HG02763 (cell line): ENCODE results near the gene NIPAL3.
A peak's percentile ranks its signal among the peaks of the same experiment; 100 is the strongest.

ENCODE experiments used
- ATAC-seq: cut with Tn5 transposase; IDR thresholded peaks from one replicate; pipeline ENCODE4 v1.9.1; 2021; ENCODE audit warnings: mild to moderate bottlenecking, moderate library complexity; ENCODE audit not compliant: unreplicated experiment

NIPAL3 gene

GRCh38 chr1:24390924-24391782, 24.4 kb upstream of the NIPAL3 start:
- ATAC-seq, result peak; percentile 50

- peak; percentile 66 for ATAC-seq
Observed at GRCh38 chr1:24391882-24392603, 23.6 kb upstream of the NIPAL3 start.

DNA sequence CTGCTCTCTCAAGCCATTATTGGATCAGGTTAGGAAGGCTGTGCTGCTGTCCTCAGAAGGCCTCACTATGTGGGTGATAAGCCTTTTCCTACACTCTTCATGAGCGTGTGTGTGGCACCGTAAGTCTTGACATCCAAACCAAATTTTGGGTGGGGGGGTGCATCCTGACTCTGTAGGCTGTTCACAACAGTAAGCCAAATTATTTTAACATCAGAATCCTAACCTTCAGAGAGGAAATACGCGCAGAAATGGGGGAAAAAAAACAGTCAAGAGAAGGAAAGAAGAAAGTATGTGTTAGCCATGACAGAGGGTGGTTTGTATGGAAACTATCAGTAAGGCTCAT, 23.0 kb upstream of the NIPAL3 start:
- ATAC-seq, result no peak

GRCh38 chr1:24392982-24393650, 22.5 kb upstream of the NIPAL3 start:
- ATAC-seq, result no peak

- ATAC-seq, result no peak
Observed at GRCh38 chr1:24393892-24394291, 21.7 kb upstream of the NIPAL3 start.

DNA sequence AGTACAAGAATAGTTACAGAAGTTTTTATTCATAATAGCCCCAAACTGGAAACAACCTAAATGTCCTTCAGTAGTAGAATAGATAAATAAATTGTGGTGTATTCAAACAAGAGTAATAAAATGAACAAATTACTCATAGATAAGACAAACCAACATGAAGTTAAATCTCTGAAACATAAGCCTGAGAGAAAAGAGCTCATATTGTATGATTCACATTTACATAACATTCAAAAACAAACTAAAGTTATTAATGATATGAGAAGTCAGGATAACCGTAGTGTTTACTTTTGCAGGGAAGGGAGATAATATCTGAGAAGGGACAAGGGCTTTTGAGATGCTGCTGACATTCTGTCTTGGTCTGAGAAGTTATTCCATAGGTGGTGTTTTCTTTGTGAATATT, 15.5 kb upstream of the NIPAL3 start:
- ATAC-seq, result no peak

GRCh38 chr1:24403806-24404205, 11.8 kb upstream of the NIPAL3 start:
- no peak for ATAC-seq

- no peak for ATAC-seq
Observed at GRCh38 chr1:24406788-24407187, 8.8 kb upstream of the NIPAL3 start.

GRCh38 chr1:24409535-24409934, 6.1 kb upstream of the NIPAL3 start:
- ATAC-seq, result no peak

- ATAC-seq, result no peak
Observed at GRCh38 chr1:24410750-24411149, 4.9 kb upstream of the NIPAL3 start.

GRCh38 chr1:24411963-24412362, 3.6 kb upstream of the NIPAL3 start:
- ATAC-seq, result no peak

DNA sequence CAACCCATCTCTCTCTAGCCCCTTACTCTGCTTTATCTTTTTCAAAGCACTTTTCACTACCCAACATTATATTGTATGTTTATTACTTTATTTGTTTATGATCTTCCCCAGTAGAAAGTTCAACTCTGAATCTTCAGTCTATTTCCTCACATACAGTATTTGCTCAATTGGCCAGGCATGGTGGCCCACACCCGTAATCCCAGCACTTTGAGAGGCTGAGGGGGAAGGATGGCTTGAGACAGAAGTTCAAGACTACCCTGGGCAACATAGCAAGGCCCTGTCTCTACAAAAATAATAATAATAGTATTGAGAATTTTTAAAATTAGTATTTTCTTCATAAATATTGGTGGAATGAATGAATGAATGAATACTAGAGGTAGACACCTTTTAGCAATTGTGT, 3.2 kb upstream of the NIPAL3 start:
- ATAC-seq, result no peak

DNA sequence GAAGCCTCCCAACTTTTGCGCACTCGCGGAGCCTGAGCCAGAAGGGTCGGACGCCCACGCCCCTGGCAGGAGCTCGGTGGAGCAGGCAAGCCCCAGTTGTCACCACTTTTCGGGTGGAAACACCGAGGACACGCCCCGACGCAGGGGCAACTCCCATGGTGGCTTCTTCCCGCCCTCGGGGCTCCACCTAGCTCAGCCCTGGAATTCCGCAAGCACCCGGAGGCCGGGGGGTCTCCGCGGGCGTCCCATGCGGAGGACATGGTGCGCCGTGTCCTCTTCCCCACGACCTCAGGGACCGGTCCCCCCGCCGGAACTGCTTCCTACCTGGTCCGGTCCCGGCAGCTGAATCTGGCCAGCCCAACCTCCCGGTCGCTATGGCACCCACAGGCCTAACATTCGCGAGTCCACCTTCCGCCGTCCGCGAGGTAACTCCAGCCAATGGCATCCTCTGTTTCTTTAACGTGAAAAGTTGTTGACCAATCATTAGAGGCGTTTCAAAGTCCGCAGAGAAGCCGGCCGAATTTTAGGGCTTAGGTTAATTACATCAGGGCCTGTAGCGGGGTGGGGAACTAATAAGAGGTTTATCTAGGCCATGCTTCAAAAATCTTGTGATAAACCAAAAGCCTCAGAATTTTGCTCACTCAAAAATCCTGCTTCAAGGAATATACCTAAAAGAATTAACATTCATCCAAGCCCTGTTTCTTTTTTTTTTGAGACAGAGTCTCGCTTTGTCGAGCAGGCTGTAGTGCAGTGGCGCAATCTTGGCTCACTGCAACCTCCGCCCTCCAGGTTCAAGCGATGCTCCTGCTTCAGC, 2.0 kb upstream of the NIPAL3 start, which contains the start of gene STPG1:
STPG1 (minus strand) TSS at position 433 of the 814 bp plus-strand sequence. CDS start 12,394 bp downstream, outside the sequence.
- no peak for ATAC-seq

DNA sequence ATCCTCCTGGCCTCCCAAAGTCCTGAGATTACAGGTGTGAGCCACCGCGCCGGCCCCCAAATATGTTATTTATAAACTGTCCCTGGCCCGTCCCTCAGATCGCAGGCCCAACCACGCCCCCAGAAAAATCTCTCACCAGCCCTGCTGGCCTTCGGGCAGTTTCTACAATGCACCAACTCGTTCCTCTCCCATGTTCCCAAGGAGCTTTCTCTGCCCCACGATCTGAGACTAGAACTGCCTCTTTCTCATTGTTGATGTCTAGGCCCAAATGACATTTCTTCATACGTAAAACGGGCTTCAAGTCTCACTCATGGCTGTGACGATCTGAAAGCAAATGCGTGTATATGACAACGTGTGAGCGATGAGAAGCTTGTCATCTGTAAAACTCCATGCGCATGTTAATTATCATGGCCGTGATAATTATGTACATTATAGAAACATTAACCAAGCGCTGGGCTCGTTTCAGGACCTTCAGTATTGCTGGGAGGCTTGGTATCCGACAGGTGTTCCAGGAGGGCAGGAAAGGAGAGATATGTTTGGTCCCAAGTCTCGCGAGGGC, 748 bp upstream of the NIPAL3 start:
- ATAC-seq, result no peak

DNA sequence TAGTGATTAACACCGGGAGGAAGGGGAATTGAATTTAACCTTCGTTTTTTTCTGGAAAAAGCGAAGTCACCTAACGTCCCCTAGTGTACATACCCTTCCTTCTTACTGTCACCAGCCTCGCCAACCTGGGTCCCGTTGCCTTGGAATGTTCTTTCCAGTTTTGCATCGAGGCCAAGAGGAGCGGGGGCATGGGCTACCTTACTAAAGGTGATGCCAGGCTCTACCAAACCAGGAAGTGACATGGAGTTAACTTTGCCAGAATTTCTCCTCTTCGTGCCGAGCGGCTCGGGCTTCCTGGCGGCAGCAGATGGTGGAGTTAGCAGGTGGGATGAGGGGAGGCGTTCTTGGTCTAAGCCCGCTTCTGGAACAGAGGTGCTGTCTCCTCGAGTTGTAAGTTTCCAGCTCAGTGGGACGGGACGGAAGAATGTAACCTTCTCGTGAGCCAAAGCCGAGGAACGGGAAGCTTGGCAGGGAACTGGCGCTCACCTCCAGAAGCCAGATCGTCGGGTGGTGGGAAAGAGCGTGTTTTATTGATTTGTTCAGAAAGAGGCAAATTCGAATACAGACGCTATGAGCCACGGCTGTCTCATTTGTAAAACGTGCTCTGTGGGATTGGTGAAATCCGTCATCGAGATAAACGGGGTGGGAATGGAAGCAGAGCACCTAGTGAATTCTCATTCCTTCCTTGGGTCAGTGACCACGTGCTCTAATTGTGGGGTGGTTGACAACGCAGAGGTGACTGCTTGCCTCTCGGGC, 486 bp downstream of the NIPAL3 start:
- no peak for ATAC-seq

DNA sequence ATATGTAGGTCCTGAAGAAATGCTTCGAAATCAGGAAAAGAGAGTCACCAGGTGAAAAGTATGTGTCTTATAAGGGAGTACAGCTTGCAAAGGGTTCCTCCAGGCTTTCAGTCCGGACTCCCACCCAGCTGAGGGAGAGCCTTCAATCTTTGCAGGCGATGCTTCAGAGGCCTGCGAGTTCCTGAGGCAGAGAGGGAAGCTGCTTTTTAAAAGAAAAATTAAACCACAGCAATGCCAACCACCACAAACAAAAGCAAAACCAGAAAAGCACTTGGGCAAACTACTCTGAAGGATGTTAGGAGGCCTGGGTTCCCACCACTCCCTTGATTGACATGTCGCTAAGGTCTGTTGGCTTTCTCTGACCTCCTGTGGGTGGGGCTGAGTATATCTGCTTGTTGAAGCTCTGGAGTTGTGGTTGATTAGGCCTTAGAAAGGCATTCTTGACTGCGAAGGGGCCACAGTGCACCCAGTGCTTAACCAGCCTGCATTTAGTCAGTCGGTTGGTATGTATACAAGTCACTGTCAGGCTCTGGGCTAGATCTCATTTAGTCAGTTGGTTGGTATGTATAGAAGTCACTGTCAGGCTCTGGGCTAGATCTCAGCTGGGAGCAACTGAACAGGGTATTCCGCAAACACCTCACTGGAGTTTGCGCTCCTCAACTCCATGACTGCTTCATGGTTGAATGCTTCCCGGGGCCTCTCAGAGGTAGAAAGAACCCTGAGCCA, 1.2 kb downstream of the NIPAL3 start:
- ATAC-seq, result no peak

GRCh38 chr1:24417681-24418080, 2.1 kb downstream of the NIPAL3 start:
- ATAC-seq, result no peak

- no peak for ATAC-seq
Observed at GRCh38 chr1:24418898-24419628, 3.5 kb downstream of the NIPAL3 start.
